ENCODE results near the gene CD44. TPM values are rescaled to one million over a fixed set of nuclear protein-coding genes. Genes with fewer than 3 reads are reported as not detected.

The CD44 gene
- total and polyA plus RNA-seq, 10 of the 15 experiments (the other 5 are each of a cell fraction or from before 2014, with no cell fraction given): 57.1 to 293 (median 120) TPM

- Histone ChIP-seq H3K27me3 (replicated peaks in 1 of 2; ENCODE audit: control insufficient read depth in 2 of 2, insufficient read depth in 2 of 2, low read length in 1 of 2) (no peaks in the 10 kb centered on the region), H3K9me3 (replicated peaks; ENCODE audit: control insufficient read depth, insufficient read depth, low read length) (no peaks in the 10 kb centered on the region), H4K20me1 (ENCODE audit: control insufficient read depth, insufficient read depth) (no peaks in the 10 kb centered on the region), H3K4me3 (no peak overlapping the region), H3K9ac (ENCODE audit: control insufficient read depth, insufficient read depth, low read length) (no peak overlapping the region), H3K36me3 (ENCODE audit: control insufficient read depth in 2 of 2, insufficient read depth in 2 of 2, low read length in 1 of 2) (peaks cover 5 to 7% of the 10 kb centered on the region in 2 experiments), H3K4me1 (ENCODE audit: control insufficient read depth, insufficient read depth, low read length) (no peaks in the 10 kb centered on the region), H3K79me2 (ENCODE audit: control insufficient read depth, insufficient read depth, low read length) (no peaks in the 10 kb centered on the region), H3K4me2 (ENCODE audit: control insufficient read depth, insufficient read depth) (no peak overlapping the region), H3K27ac (ENCODE audit: control insufficient read depth, insufficient read depth) (no peak overlapping the region), H2AFZ (ENCODE audit: control insufficient read depth, low read depth, low read length) (no peak overlapping the region)
- no TSS peak for BruUV-seq (replicated peaks)
- ChIA-PET SMC1A (ENCODE audit: uncharacterized antibody, unreplicated experiment) (no interaction called here), CTCF (no interaction called here), RAD21 (ENCODE audit: unreplicated experiment) (no interaction called here), POLR2A (no interaction called here)
- no peak for DNase-seq (ENCODE audit: low read depth, low spot score)
- in situ Hi-C loops (cut with MboI): no loop called here
- TF ChIP-seq ATF7 (IDR thresholded peaks at IDR 0.05; ENCODE audit: low read depth) (no peak), ZZZ3 (IDR thresholded peaks at IDR 0.05; ENCODE audit: control insufficient read depth, insufficient read length, low read depth) (no peak), POLR2AphosphoS5 (IDR thresholded peaks at IDR 0.05; ENCODE audit: low read length) (no peak), TBL1XR1 (IDR thresholded peaks at IDR 0.05; ENCODE audit: low read depth, low read length) (no peak), ESRRA (IDR thresholded peaks at IDR 0.05; ENCODE audit: low read length) (no peak), ZNF24 (IDR thresholded peaks at IDR 0.05) (no peak), SRF (IDR thresholded peaks at IDR 0.05; ENCODE audit: low read depth in 2 of 2, low read length in 2 of 2) (no peak), ZBTB11 (CRISPR knock-in tag; IDR thresholded peaks at IDR 0.05) (no peak), USF2 (IDR thresholded peaks at IDR 0.05; ENCODE audit: borderline replicate concordance, low read depth, low read length) (no peak), EZH2 (IDR thresholded peaks at IDR 0.05; ENCODE audit: borderline replicate concordance, control insufficient read depth, low read depth, low read length) (no peak), MTA2 (IDR thresholded peaks at IDR 0.05; ENCODE audit: low read depth) (no peak), IKZF1 (conservative IDR thresholded peaks at IDR 0.05) (no peak), RAD21 (IDR thresholded peaks at IDR 0.05; ENCODE audit: insufficient read depth, low read depth, low read length) (no peak), IRF4 (IDR thresholded peaks at IDR 0.05; ENCODE audit: low read depth, low read length) (no peak)
- TF ChIP-seq, protein P1, sequence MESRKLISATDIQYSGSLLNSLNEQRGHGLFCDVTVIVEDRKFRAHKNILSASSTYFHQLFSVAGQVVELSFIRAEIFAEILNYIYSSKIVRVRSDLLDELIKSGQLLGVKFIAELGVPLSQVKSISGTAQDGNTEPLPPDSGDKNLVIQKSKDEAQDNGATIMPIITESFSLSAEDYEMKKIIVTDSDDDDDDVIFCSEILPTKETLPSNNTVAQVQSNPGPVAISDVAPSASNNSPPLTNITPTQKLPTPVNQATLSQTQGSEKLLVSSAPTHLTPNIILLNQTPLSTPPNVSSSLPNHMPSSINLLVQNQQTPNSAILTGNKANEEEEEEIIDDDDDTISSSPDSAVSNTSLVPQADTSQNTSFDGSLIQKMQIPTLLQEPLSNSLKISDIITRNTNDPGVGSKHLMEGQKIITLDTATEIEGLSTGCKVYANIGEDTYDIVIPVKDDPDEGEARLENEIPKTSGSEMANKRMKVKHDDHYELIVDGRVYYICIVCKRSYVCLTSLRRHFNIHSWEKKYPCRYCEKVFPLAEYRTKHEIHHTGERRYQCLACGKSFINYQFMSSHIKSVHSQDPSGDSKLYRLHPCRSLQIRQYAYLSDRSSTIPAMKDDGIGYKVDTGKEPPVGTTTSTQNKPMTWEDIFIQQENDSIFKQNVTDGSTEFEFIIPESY (IDR thresholded peaks at IDR 0.05): no peak
- FAIRE-seq: no peak
- no peak for ATAC-seq
- intact Hi-C loops (cut with micrococcal nuclease; ENCODE audit: unreplicated experiment): no loop called here
Measured at GRCh38 chr11:35215945-35216344, 77.0 kb downstream of the CD44 start.

Data from GM12878 (cell line).